B cell (primary cell): ENCODE data around the gene PODNL1.

ENCODE experiments used
- EZH2 ChIP-seq: IDR thresholded peaks from 2 replicates; pipeline ENCODE4 v1.6.1; 2012; ENCODE audit warnings: borderline replicate concordance, low read depth, mild to moderate bottlenecking, moderate library complexity, low read length; ENCODE audit not compliant: insufficient read depth, poor library complexity, severe bottlenecking
- TF ChIP-seq, protein P1 (sequence below): fragments of 200-600 bp; IDR thresholded peaks from one replicate; pipeline ENCODE4 v1.8.0; 2022; ENCODE audit warnings: antibody characterized with exemption, mild to moderate bottlenecking

DNA sequence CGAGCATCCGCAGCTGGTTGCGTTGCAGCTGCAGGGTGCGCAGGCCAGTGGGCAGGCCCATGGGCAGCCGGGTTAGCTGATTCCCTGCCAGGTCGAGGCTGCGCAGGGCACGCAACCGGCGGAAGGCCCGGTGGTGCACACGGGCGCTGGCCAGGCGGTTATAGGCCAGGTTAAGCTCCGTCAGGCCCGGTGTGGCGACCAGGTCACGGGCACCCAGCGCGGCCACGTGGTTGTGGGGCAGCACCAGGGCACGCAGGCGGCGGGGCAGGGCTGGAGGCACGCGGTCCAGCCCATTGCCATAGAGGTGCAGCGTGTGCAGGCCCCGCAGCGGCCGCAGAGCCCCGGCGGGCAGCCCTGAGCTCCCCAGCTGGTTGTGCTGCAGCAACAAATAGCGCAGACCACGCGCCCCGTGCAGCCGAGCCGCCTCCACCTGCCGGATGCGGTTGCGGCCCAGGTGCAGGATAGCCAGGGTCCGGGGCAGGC lies 5.3 kb downstream of the PODNL1 start:
- TF ChIP-seq, protein P1, sequence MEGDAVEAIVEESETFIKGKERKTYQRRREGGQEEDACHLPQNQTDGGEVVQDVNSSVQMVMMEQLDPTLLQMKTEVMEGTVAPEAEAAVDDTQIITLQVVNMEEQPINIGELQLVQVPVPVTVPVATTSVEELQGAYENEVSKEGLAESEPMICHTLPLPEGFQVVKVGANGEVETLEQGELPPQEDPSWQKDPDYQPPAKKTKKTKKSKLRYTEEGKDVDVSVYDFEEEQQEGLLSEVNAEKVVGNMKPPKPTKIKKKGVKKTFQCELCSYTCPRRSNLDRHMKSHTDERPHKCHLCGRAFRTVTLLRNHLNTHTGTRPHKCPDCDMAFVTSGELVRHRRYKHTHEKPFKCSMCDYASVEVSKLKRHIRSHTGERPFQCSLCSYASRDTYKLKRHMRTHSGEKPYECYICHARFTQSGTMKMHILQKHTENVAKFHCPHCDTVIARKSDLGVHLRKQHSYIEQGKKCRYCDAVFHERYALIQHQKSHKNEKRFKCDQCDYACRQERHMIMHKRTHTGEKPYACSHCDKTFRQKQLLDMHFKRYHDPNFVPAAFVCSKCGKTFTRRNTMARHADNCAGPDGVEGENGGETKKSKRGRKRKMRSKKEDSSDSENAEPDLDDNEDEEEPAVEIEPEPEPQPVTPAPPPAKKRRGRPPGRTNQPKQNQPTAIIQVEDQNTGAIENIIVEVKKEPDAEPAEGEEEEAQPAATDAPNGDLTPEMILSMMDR: no peak
- no peak for TF ChIP-seq EZH2
